H1 (cell line): Measurements from ENCODE around the gene OBSCN. TPM values are rescaled to one million over a fixed set of nuclear protein-coding genes. Genes with fewer than 3 reads are reported as not detected.

Experiments
- CTCF ChIA-PET: fragments of 300-600 bp; sonication (Branson Sonifier 250); formaldehyde crosslinking; loops from one replicate; lab custom pipeline; 2021; ENCODE audit not compliant: partially characterized antibody; lab: Charles Lee
- POLR2A ChIA-PET: fragments of 300-600 bp; sonication (Branson Sonifier 250); formaldehyde crosslinking; loops from one replicate; lab custom pipeline; 2021; ENCODE audit warnings: inconsistent platforms; ENCODE audit not compliant: partially characterized antibody; lab: Charles Lee
- DNase-seq, 2 experiments: peaks; one replicate each; pipeline versions ENCODE4 v3.0.0 to v3.0.0-alpha.2; 2010 to 2022; ENCODE audit warnings: low spot score in 2 of 2, low read depth in 1 of 2, mixed read lengths in 1 of 2
- FAIRE-seq: peaks from 2 replicates; lab custom pipeline; 2011; peaks lifted over from hg19 to GRCh38; lab: Jason Lieb, UNC
- H2AFZ ChIP-seq: 2 replicates; pipeline ENCODE4 v1.8.1; 2012; ENCODE audit warnings: low read length, inconsistent platforms
- H2AK5ac ChIP-seq: 2 replicates; pipeline ENCODE4 v1.6.1; 2013; ENCODE audit warnings: low read depth, low read length
- H2BK120ac ChIP-seq: replicated peaks from 2 replicates; pipeline ENCODE3; 2013; ENCODE audit warnings: low read depth, low read length, inconsistent platforms
- H2BK12ac ChIP-seq: 2 replicates; pipeline ENCODE4 v1.6.1; 2013; ENCODE audit warnings: low read depth, low read length
- H2BK15ac ChIP-seq: 2 replicates; pipeline ENCODE4 v1.6.1; 2013; ENCODE audit warnings: low read length
- H2BK20ac ChIP-seq: 2 replicates; pipeline ENCODE4 v1.6.1; 2013; ENCODE audit warnings: low read length
- H2BK5ac ChIP-seq: 2 replicates; pipeline ENCODE4 v1.6.1; 2013; ENCODE audit warnings: low read depth, low read length
- H3K14ac ChIP-seq: 2 replicates; pipeline ENCODE4 v1.6.1; 2013; ENCODE audit warnings: inconsistent platforms; ENCODE audit not compliant: insufficient read length
- H3K18ac ChIP-seq: 2 replicates; pipeline ENCODE4 v1.6.1; 2013; ENCODE audit warnings: low read length; ENCODE audit errors: extremely low read depth
- H3K23ac ChIP-seq: 2 replicates; pipeline ENCODE4 v1.6.1; 2013; ENCODE audit warnings: inconsistent platforms; ENCODE audit not compliant: insufficient read length
- H3K23me2 ChIP-seq: 2 replicates; pipeline ENCODE4 v1.6.1; 2013; ENCODE audit warnings: low read depth, low read length
- H3K27ac ChIP-seq: 2 replicates; pipeline ENCODE4 v1.6.1; 2011; ENCODE audit warnings: low read depth, low read length, inconsistent platforms
- H3K27me3 ChIP-seq, 4 experiments: replicated peaks in 1 of 4; 1 replicate in 1 of 4; 2 replicates in 3 of 4; pipeline versions ENCODE4 v1.6.1 to v1.8.1; 2011 to 2013; ENCODE audit warnings: low read length in 3 of 4, mild to moderate bottlenecking in 3 of 4, inconsistent platforms in 2 of 4, mixed read lengths in 2 of 4, moderate library complexity in 1 of 4; ENCODE audit not compliant: control insufficient read depth in 3 of 4, insufficient read depth in 3 of 4; ENCODE audit errors: extremely low read depth in 1 of 4
- H3K36me3 ChIP-seq, 4 experiments: 2 replicates each; pipeline versions ENCODE4 v1.6.1 to v1.8.1; 2011 to 2013; ENCODE audit warnings: mild to moderate bottlenecking in 4 of 4, low read length in 3 of 4, moderate library complexity in 2 of 4, control low read depth in 1 of 4, inconsistent platforms in 1 of 4; ENCODE audit not compliant: insufficient read depth in 4 of 4, control insufficient read depth in 2 of 4
- H3K4ac ChIP-seq: replicated peaks from 2 replicates; pipeline ENCODE3; 2013; ENCODE audit warnings: low read length, low read depth, mixed read lengths, inconsistent platforms; ENCODE audit not compliant: insufficient read length
- H3K4me1 ChIP-seq, 4 experiments: replicated peaks in 1 of 4; 1 replicate in 1 of 4; 2 replicates in 3 of 4; pipeline versions ENCODE4 v1.6.1 to v1.8.1; 2011 to 2013; ENCODE audit warnings: low read length in 3 of 4, inconsistent platforms in 2 of 4, mixed read lengths in 1 of 4; ENCODE audit not compliant: insufficient read depth in 4 of 4, control insufficient read depth in 3 of 4
- H3K4me2 ChIP-seq, 2 experiments: 2 replicates each; pipeline versions ENCODE4 v1.6.1 to v1.8.1; 2011 to 2013; ENCODE audit warnings: low read depth in 2 of 2, low read length in 2 of 2, control low read depth in 1 of 2, inconsistent platforms in 1 of 2, mild to moderate bottlenecking in 1 of 2; ENCODE audit not compliant: insufficient read depth in 1 of 2
- H3K4me3 ChIP-seq, 4 experiments: fragments of 200-600, 300-600 bp in 1 of 4; sonication (generic), shearing (Covaris generic), sonication (Bioruptor Twin) in 1 of 4; 2 replicates each; pipeline versions ENCODE4 v1.5.1 to v1.8.1; 2011 to 2016; ENCODE audit warnings: low read length in 4 of 4, low read depth in 3 of 4, control low read depth in 2 of 4, inconsistent platforms in 2 of 4, mild to moderate bottlenecking in 2 of 4, mixed read lengths in 1 of 4, moderate library complexity in 1 of 4; ENCODE audit not compliant: insufficient read depth in 2 of 4; ENCODE audit errors: extremely low read depth in 1 of 4
- H3K56ac ChIP-seq: replicated peaks from 2 replicates; pipeline ENCODE3; 2013; ENCODE audit warnings: low read depth, mild to moderate bottlenecking, mixed read lengths, low read length, inconsistent platforms; ENCODE audit not compliant: insufficient read length
- H3K79me1 ChIP-seq: 2 replicates; pipeline ENCODE4 v1.6.1; 2013; ENCODE audit warnings: low read depth, low read length, control low read depth
- H3K79me2 ChIP-seq, 2 experiments: 2 replicates each; pipeline versions ENCODE4 v1.6.1 to v1.8.1; 2012 to 2013; ENCODE audit warnings: low read length in 2 of 2, mild to moderate bottlenecking in 2 of 2, inconsistent platforms in 1 of 2; ENCODE audit not compliant: insufficient read depth in 2 of 2, control insufficient read depth in 1 of 2
- H3K9ac ChIP-seq, 4 experiments: replicated peaks in 1 of 4; 1 replicate in 1 of 4; 2 replicates in 3 of 4; pipeline versions ENCODE4 v1.6.1 to v1.8.1; 2011 to 2013; ENCODE audit warnings: low read depth in 3 of 4, low read length in 3 of 4, control low read depth in 2 of 4, mild to moderate bottlenecking in 2 of 4, moderate library complexity in 2 of 4, inconsistent platforms in 1 of 4; ENCODE audit errors: extremely low read depth in 1 of 4
- H3K9me3 ChIP-seq, 2 experiments: 2 replicates each; pipeline versions ENCODE4 v1.6.1 to v1.8.1; 2012 to 2013; ENCODE audit warnings: mild to moderate bottlenecking in 2 of 2, moderate library complexity in 2 of 2, control low read depth in 1 of 2, inconsistent platforms in 1 of 2, low read depth in 1 of 2, low read length in 1 of 2, mixed read lengths in 1 of 2; ENCODE audit not compliant: insufficient read depth in 2 of 2
- H4K20me1 ChIP-seq, 2 experiments: replicated peaks in 1 of 2; 2 replicates each; pipeline versions ENCODE3 to v1.8.1; 2011 to 2013; ENCODE audit warnings: inconsistent platforms in 2 of 2, low read length in 2 of 2, mild to moderate bottlenecking in 1 of 2; ENCODE audit not compliant: insufficient read depth in 2 of 2, control insufficient read depth in 1 of 2
- H4K5ac ChIP-seq: 2 replicates; pipeline ENCODE4 v1.6.1; 2013; ENCODE audit warnings: low read length, low read depth, mixed read lengths, inconsistent platforms; ENCODE audit not compliant: insufficient read length
- H4K8ac ChIP-seq: 2 replicates; pipeline ENCODE4 v1.8.0; 2013; ENCODE audit warnings: mild to moderate bottlenecking, moderate library complexity, low read length, inconsistent platforms; ENCODE audit not compliant: insufficient read depth; ENCODE audit errors: extremely low read depth
- H4K91ac ChIP-seq: replicated peaks from 2 replicates; pipeline ENCODE3; 2013; ENCODE audit warnings: low read length, mixed read lengths, inconsistent platforms; ENCODE audit not compliant: insufficient read length
- CHD1 ChIP-seq: IDR thresholded peaks from 2 replicates; pipeline ENCODE4 v1.6.1; 2012; ENCODE audit warnings: low read depth, low read length, improper control_type of control experiment
- EP300 ChIP-seq, 2 experiments: IDR thresholded peaks; 1 replicate in 1 of 2; 2 replicates in 1 of 2; pipeline ENCODE4 v1.6.1; 2011 to 2012; ENCODE audit warnings: low read depth in 2 of 2, low read length in 2 of 2, mild to moderate bottlenecking in 2 of 2, borderline replicate concordance in 1 of 2, inconsistent platforms in 1 of 2, moderate library complexity in 1 of 2
- GABPA ChIP-seq: IDR thresholded peaks from 2 replicates; pipeline ENCODE4 v1.6.1; 2011; ENCODE audit warnings: mild to moderate bottlenecking, low read length, moderate library complexity, borderline replicate concordance; ENCODE audit not compliant: insufficient read depth
- KDM5A ChIP-seq: fragments of 200-600 bp; IDR thresholded peaks from 2 replicates; pipeline ENCODE4 v1.7.1; 2012; ENCODE audit warnings: mild to moderate bottlenecking, low read length, inconsistent platforms, mixed read lengths
- POLR2AphosphoS5 ChIP-seq: IDR thresholded peaks from 2 replicates; pipeline ENCODE4 v1.6.1; 2011; ENCODE audit warnings: low read depth, low read length
- SP4 ChIP-seq: IDR thresholded peaks from 2 replicates; pipeline ENCODE4 v1.6.1; 2012; ENCODE audit warnings: low read length, inconsistent platforms
- WGBS, 2 experiments: shearing (Covaris generic) in 1 of 2; methylation state at CpG; one replicate each; pipeline versions ENCODE4 v1.1.6 to v1.1.7; 2013 to 2015; ENCODE audit warnings: low lambda C conversion rate in 2 of 2, mixed read lengths in 2 of 2, inconsistent platforms in 1 of 2, low coverage in 1 of 2, missing lambda C conversion rate in 1 of 2; ENCODE audit not compliant: insufficient replicate concordance in 2 of 2, insufficient coverage in 1 of 2, insufficient read length in 1 of 2; ENCODE audit errors: extremely low coverage in 1 of 2, missing lambda C conversion rate in 1 of 2; 5-methylcytosine and 5-hydroxymethylcytosine counted together
- polyA plus RNA-seq, 7 experiments: library from polyadenylated mRNA; depleted of rRNA in 3 of 7; stranded (reverse) in 5 of 7; unstranded in 2 of 7; fragments of >200 nt in 5 of 7; fragments of 200-250 nt in 2 of 7; gene quantifications; 1 replicate in 5 of 7; 2 replicates in 1 of 7; 4 replicates in 1 of 7; pipeline versions ENCODE4 v1.2.1 to v1.2.3, GENCODE V29; 2011 to 2013; ENCODE audit warnings: missing spikeins in 2 of 7, mixed read lengths in 2 of 7
- total RNA-seq: library from RNA; stranded (reverse); fragmentation: NEBNext Ultra II Directional; extraction: Animal tissue kit (Norgen Biotek cat#: 25700); gene quantifications from 2 replicates; pipeline ENCODE4 v1.2.1, GENCODE V29; 2021

Gene OBSCN
- total and polyA plus RNA-seq, 2 of the 8 experiments (the other 6 are each of a cell fraction or from before 2014, with no cell fraction given): 7.5 to 28.4 TPM

GRCh38 chr1:228246216-228246900, 38.5 kb downstream of the OBSCN start:
- POLR2A ChIA-PET: no interaction called here
- no peaks in the 10 kb centered on the region for H3K79me1 ChIP-seq
- H2BK20ac ChIP-seq: no peak overlapping the region
- TF ChIP-seq POLR2AphosphoS5: no peak
- no peak for TF ChIP-seq KDM5A
- TF ChIP-seq SP4: no peak
- TF ChIP-seq CHD1: no peak
- TF ChIP-seq EP300 (IDR thresholded peaks at IDR 0.05; ENCODE audit: borderline replicate concordance in 1 of 2, low read depth in 2 of 2, low read length in 2 of 2): no peak
- no peak for TF ChIP-seq GABPA
- H3K79me2 ChIP-seq: no peaks in the 10 kb centered on the region
- H2BK5ac ChIP-seq: no peak overlapping the region
- WGBS, 2 experiments: 84% methylated on average over 8 of the region's 8 CpGs; no CpG with 5 or more reads in 1 of the 2 experiments
- H3K4ac ChIP-seq: no peak overlapping the region
- H3K23me2 ChIP-seq: no peaks in the 10 kb centered on the region
- peaks cover 35 to 40% of the 10 kb centered on the region in 2 experiments for H3K9me3 ChIP-seq
- no peaks in the 10 kb centered on the region for H3K4me1 ChIP-seq
- H3K18ac ChIP-seq: no peak overlapping the region
- no peak overlapping the region for H3K23ac ChIP-seq
- H3K27me3 ChIP-seq: no peaks in the 10 kb centered on the region
- peaks cover 17 to 77% (median 44%) of the 10 kb centered on the region in 4 experiments; a peak in 7 of 8 replicates for H3K36me3 ChIP-seq
- H4K20me1 ChIP-seq: peaks cover 0 to 2% of the 10 kb centered on the region in 2 experiments
- H2BK15ac ChIP-seq: no peak overlapping the region
- no peak overlapping the region for H4K5ac ChIP-seq
- no peak overlapping the region for H4K8ac ChIP-seq
- H3K4me2 ChIP-seq: no peak overlapping the region
- no peak overlapping the region for H3K4me3 ChIP-seq
- no peak overlapping the region for H3K56ac ChIP-seq
- CTCF ChIA-PET: interaction anchor here (1.1 to 2.1 kb wide), 3 partner anchors 10 to 37 kb away, joined by 3 to 7 read pairs (median 6); no protein-coding TSS in a partner anchor
- no peak overlapping the region for H2BK12ac ChIP-seq
- H2AFZ ChIP-seq: no peak overlapping the region
- no peak overlapping the region for H3K27ac ChIP-seq
- peak in 1 of 2 experiments; percentile 19 for DNase-seq
- FAIRE-seq: no peak
- H4K91ac ChIP-seq: no peak overlapping the region
- no peak overlapping the region for H2AK5ac ChIP-seq
- H2BK120ac ChIP-seq: no peak overlapping the region
- H3K9ac ChIP-seq: no peak overlapping the region
- no peak overlapping the region for H3K14ac ChIP-seq
